Tibial nerve (tissue), 4 donors: ENCODE data around the gene DHRS11. TPM values are rescaled to one million over a fixed set of nuclear protein-coding genes. Genes with fewer than 3 reads are reported as not detected.
A peak's percentile ranks its signal among the peaks of the same experiment; 100 is the strongest.

Experiments
- DNase-seq, 2 donors: peaks; one replicate each; pipeline ENCODE4 v3.0.0-alpha.2; 2019; ENCODE audit warnings: low spot score in 2 of 2
- H3K27ac ChIP-seq, 4 donors: fragments of 200-600 bp; sonication (generic) in 3 of 4; one replicate each; pipeline ENCODE4 v1.5.1; 2017 to 2019; ENCODE audit warnings: mild to moderate bottlenecking in 1 of 4
- H3K27me3 ChIP-seq, 2 donors: fragments of 200-600 bp; sonication (generic) in 1 of 2; one replicate each; pipeline versions ENCODE4 v1.5.1 to v1.6.0; 2017 to 2019
- H3K36me3 ChIP-seq, 3 donors: fragments of 200-600 bp; sonication (generic); one replicate each; pipeline ENCODE4 v1.5.1; 2018 to 2019
- H3K4me1 ChIP-seq, 4 donors: fragments of 200-600 bp; sonication (generic) in 3 of 4; one replicate each; pipeline ENCODE4 v1.5.1; 2017 to 2019
- H3K4me3 ChIP-seq, 4 donors: fragments of 200-600 bp; sonication (generic) in 3 of 4; one replicate each; pipeline ENCODE4 v1.5.1; 2017 to 2019; ENCODE audit warnings: mild to moderate bottlenecking in 1 of 4, moderate library complexity in 1 of 4
- H3K9me3 ChIP-seq, 4 donors: fragments of 200-600 bp; sonication (generic) in 3 of 4; one replicate each; pipeline ENCODE4 v1.5.1; 2017 to 2019
- EP300 ChIP-seq, 2 donors: sonication (generic); formaldehyde crosslinking; IDR thresholded peaks; one replicate each; pipeline ENCODE4 v1.6.1; 2017; ENCODE audit warnings: antibody characterized with exemption in 2 of 2, mild to moderate bottlenecking in 1 of 2
- POLR2A ChIP-seq, 2 donors: fragments of 450-650 bp; IDR thresholded peaks; one replicate each; pipeline ENCODE4 v1.6.1; 2017; ENCODE audit warnings: antibody characterized with exemption in 2 of 2, mild to moderate bottlenecking in 2 of 2, moderate library complexity in 2 of 2
- WGBS, 2 donors: methylation state at CpG; one replicate each; pipeline ENCODE4 v1.1.5; 2018; 5-methylcytosine and 5-hydroxymethylcytosine counted together
- total RNA-seq, 4 donors: library from RNA; depleted of rRNA; stranded (reverse); fragments of >200 nt; gene quantifications; one replicate each; pipeline ENCODE4 v1.1.0, GENCODE V29; 2016
- TF ChIP-seq, protein P1 (sequence below), 5 experiments: fragments of 200-600 bp in 3 of 5; fragments of 450-650 bp in 2 of 5; sonication (generic) in 3 of 5; IDR thresholded peaks; one replicate each; pipeline ENCODE4 v1.5.1; 2016 to 2019; ENCODE audit warnings: antibody characterized with exemption in 5 of 5, mild to moderate bottlenecking in 3 of 5, moderate library complexity in 2 of 5

DHRS11 gene
- total RNA-seq, result 10 to 100 TPM in 1 of 4 donors, 1 to 10 TPM in 2, under 1 TPM in 1; 0.78 to 14.7 (median 6.9) TPM

DNA sequence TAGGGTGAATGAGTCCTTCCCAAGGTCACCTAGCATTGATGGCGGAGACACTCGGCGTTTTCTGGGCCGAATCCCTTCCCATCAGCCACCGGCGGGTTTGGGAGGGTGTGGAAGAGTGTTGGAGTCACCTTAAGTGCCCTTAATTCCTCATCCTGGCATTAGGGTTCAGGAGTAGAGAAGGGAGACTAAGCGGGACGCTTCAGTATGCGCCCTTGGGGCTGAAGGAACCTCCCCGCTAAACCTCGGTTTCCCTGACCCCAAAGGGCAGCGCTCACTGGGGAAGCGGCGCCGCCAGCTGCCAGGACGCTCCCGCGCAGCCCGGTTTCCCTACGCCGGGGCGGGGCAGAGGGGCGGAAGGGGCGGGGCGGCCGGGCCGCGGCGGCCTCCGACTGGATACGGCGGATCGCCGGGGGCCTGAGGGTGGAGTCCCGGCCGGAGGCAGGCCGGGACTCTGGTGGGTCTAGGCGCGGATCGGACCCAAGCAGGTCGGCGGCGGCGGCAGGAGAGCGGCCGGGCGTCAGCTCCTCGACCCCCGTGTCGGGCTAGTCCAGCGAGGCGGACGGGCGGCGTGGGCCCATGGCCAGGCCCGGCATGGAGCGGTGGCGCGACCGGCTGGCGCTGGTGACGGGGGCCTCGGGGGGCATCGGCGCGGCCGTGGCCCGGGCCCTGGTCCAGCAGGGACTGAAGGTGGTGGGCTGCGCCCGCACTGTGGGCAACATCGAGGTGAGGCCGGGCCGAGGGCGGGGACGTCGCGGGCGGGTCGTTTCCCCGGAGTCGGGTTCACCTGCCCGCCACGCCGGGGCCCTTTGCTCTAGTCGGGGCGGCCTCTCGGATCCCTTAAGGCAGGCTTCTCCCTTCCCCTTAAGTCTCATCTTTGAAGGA, at the start of gene DHRS11:
DHRS11 (plus strand) TSS at position 446 of the 882 bp plus-strand sequence; CDS start at position 577, 131 bp downstream.
- no peaks in the 10 kb centered on the region for H3K9me3 ChIP-seq
- TF ChIP-seq, protein P1, sequence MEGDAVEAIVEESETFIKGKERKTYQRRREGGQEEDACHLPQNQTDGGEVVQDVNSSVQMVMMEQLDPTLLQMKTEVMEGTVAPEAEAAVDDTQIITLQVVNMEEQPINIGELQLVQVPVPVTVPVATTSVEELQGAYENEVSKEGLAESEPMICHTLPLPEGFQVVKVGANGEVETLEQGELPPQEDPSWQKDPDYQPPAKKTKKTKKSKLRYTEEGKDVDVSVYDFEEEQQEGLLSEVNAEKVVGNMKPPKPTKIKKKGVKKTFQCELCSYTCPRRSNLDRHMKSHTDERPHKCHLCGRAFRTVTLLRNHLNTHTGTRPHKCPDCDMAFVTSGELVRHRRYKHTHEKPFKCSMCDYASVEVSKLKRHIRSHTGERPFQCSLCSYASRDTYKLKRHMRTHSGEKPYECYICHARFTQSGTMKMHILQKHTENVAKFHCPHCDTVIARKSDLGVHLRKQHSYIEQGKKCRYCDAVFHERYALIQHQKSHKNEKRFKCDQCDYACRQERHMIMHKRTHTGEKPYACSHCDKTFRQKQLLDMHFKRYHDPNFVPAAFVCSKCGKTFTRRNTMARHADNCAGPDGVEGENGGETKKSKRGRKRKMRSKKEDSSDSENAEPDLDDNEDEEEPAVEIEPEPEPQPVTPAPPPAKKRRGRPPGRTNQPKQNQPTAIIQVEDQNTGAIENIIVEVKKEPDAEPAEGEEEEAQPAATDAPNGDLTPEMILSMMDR (IDR thresholded peaks at IDR 0.05), result no peak
- peak in 1 of 2 donors; percentile 18 for TF ChIP-seq EP300 (IDR thresholded peaks at IDR 0.05)
- DNase-seq, result peak; percentile 57 to 68
- peaks cover 0 to 26% (median 0%) of the 10 kb centered on the region in 3 donors for H3K36me3 ChIP-seq
- H3K4me1 ChIP-seq, result peaks cover 0 to 23% (median 10%) of the 10 kb centered on the region in 4 donors
- WGBS, 2 donors, result 1 to 3% methylated on average over 28 to 74 of the region's 87 CpGs
- no peaks in the 10 kb centered on the region for H3K27me3 ChIP-seq
- peak within 1 kb of the TSS in 3 of 4 donors; percentile 57 to 84 (median 79) for H3K27ac ChIP-seq
- peak within 1 kb of the TSS; percentile 44 to 85 (median 69) for H3K4me3 ChIP-seq

DNA sequence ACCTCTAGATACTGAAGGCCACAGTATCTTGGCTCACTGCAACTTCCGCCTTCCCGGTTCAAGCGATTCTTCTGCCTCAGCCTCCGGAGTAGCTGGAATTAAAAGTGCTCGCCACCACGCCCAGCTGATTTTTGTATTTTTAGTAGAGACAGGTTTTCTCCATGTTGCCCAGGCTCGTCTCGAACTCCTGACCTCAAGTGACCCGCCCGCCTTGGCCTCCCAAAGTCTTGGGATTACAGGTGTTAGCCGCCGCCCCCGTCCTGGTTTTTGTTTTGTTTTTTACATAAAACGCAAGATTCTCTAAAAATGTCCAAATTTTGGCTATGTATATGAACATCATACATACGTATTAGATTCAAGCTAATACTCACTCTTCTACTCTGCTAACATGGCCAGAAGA, 48.9 kb upstream of the DHRS11 start:
- H3K36me3 ChIP-seq, result peaks cover 0 to 12% (median 0%) of the 10 kb centered on the region in 3 donors
- DNase-seq, result no peak
- TF ChIP-seq EP300 (IDR thresholded peaks at IDR 0.05) (no peak), POLR2A (IDR thresholded peaks at IDR 0.05) (no peak)
- no peak overlapping the region for H3K27ac ChIP-seq
- no peaks in the 10 kb centered on the region for H3K27me3 ChIP-seq
- no peak overlapping the region for H3K4me3 ChIP-seq
- 90 to 95% methylated on average over 15 of the region's 15 CpGs for WGBS, 2 donors
- peaks cover 0 to 31% (median 27%) of the 10 kb centered on the region in 4 donors for H3K4me1 ChIP-seq
- H3K9me3 ChIP-seq, result no peaks in the 10 kb centered on the region

- H3K4me3 ChIP-seq, result peak overlapping the region; percentile 93 to 98 (median 96)
Observed at GRCh38 chr17:36544044-36544306, 47.7 kb upstream of the DHRS11 start.

DNA sequence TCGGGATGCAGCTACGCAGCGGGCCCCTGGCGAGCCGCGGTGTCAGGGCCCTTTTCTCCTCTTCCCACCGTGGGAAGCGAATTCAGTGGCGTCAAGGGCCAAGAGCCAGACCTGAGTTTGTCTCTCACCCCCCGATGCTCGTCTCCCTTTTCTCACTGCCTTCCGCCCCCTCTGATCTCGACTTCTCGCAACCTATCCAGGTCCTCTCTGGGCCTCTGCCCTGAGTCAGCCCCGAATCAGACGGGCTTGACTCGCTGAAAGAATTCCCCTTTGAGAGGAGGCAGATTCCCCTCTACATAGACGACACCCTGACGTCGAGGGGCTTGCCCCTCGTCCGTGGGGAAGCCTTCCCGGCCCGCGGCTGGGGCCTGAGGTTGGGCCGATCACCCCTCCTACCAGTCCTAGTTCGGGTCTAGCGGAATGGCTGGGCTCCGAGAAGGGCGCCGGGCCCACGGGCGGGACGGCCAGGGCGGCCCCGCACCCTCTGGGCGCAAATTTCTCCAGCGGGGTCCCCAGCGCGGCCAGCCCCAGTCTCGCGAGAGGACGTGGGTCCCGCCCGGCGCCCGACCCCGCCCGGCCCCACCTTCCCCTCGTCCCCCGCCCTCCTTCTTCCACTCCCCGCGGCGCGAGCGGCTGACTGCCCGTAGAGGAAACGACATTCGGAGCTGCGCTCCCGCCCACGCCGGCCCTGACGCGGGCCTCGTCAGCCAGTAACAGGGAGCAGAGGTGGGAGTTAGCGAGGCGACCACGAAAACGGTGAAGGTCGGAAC, 47.2 kb upstream of the DHRS11 start, which contains the start of gene GGNBP2:
GGNBP2 (plus strand) TSS at position 613 of the 770 bp plus-strand sequence. CDS start 806 bp downstream, outside the sequence.
- peak within 1 kb of the TSS; percentile 93 to 98 (median 96) for H3K4me3 ChIP-seq
- no peaks in the 10 kb centered on the region for H3K27me3 ChIP-seq
- WGBS, 2 donors, result 0 to 1% methylated on average over 17 to 60 of the region's 71 CpGs
- peaks cover 0 to 48% (median 41%) of the 10 kb centered on the region in 4 donors for H3K4me1 ChIP-seq
- TF ChIP-seq POLR2A (IDR thresholded peaks at IDR 0.05) (peak; percentile 71 to 88), EP300 (IDR thresholded peaks at IDR 0.05) (peak in 1 of 2 donors; percentile 97)
- TF ChIP-seq, protein P1 (IDR thresholded peaks at IDR 0.05), result peak in 1 of 5 experiments; percentile 4
- H3K27ac ChIP-seq, result peak within 1 kb of the TSS; percentile 98 to 100 (median 99)
- no peaks in the 10 kb centered on the region for H3K9me3 ChIP-seq
- no peaks in the 10 kb centered on the region for H3K36me3 ChIP-seq
- peak; percentile 82 to 83 for DNase-seq

More at GRCh38 chr17:36544044-36544306, 47.7 kb upstream of the DHRS11 start:
- no peaks in the 10 kb centered on the region for H3K9me3 ChIP-seq
- 0 to 1% methylated on average over 10 of the region's 10 CpGs for WGBS, 2 donors
- H3K27me3 ChIP-seq, result no peaks in the 10 kb centered on the region
- peak overlapping the region; percentile 98 to 100 (median 99) for H3K27ac ChIP-seq
- peaks cover 0 to under 1% (median 0%) of the 10 kb centered on the region in 3 donors for H3K36me3 ChIP-seq
- no peak for TF ChIP-seq POLR2A (IDR thresholded peaks at IDR 0.05)
- TF ChIP-seq, protein P1 (IDR thresholded peaks at IDR 0.05), result peak in 1 of 5 experiments; percentile 28
- no peak for DNase-seq
- H3K4me1 ChIP-seq, result peaks cover 0 to 43% (median 39%) of the 10 kb centered on the region in 4 donors

GRCh38 chr17:36545077-36545464, 46.6 kb upstream of the DHRS11 start:
- TF ChIP-seq, protein P1 (IDR thresholded peaks at IDR 0.05), result no peak
- TF ChIP-seq EP300 (IDR thresholded peaks at IDR 0.05), result peak in 1 of 2 donors; percentile 1
- no peak for DNase-seq
- Histone ChIP-seq H3K27ac (peak overlapping the region; percentile 98 to 100 (median 99)), H3K4me1 (peaks cover 0 to 54% (median 41%) of the 10 kb centered on the region in 4 donors), H3K36me3 (no peaks in the 10 kb centered on the region), H3K9me3 (no peaks in the 10 kb centered on the region), H3K27me3 (no peaks in the 10 kb centered on the region), H3K4me3 (peak overlapping the region; percentile 93 to 98 (median 96))
- 0% methylated on average over 10 of the region's 38 CpGs; no CpG with 5 or more reads in 1 of the 2 donors for WGBS, 2 donors
